Testis (tissue), 2 donors: Measurements from ENCODE around the gene MTUS2.

Experiments
- CTCF ChIP-seq, 3 experiments: fragments of 450-650 bp in 2 of 3; fragments of 200-600 bp in 1 of 3; sonication (generic) in 1 of 3; IDR thresholded peaks; one replicate each; pipeline ENCODE4 v1.5.1; 2016 to 2019; ENCODE audit warnings: antibody characterized with exemption in 3 of 3, mild to moderate bottlenecking in 2 of 3, moderate library complexity in 1 of 3
- POLR2A ChIP-seq: fragments of 450-650 bp; IDR thresholded peaks from one replicate; pipeline ENCODE4 v1.6.1; 2017; ENCODE audit warnings: antibody characterized with exemption, mild to moderate bottlenecking, moderate library complexity

GRCh38 chr13:28796938-28797257, 23.2 kb upstream of the MTUS2 start:
- no peak for TF ChIP-seq CTCF (IDR thresholded peaks at IDR 0.05)
- TF ChIP-seq POLR2A, result no peak
